GM12872 (cell line): ENCODE data around the gene NDUFA8.

Experiments used
- TF ChIP-seq, protein P1 (sequence below): IDR thresholded peaks from 3 replicates; pipeline ENCODE4 v1.5.1; 2011; ENCODE audit warnings: low read depth, mild to moderate bottlenecking, low read length, moderate library complexity; ENCODE audit not compliant: insufficient read depth

The NDUFA8 gene

DNA sequence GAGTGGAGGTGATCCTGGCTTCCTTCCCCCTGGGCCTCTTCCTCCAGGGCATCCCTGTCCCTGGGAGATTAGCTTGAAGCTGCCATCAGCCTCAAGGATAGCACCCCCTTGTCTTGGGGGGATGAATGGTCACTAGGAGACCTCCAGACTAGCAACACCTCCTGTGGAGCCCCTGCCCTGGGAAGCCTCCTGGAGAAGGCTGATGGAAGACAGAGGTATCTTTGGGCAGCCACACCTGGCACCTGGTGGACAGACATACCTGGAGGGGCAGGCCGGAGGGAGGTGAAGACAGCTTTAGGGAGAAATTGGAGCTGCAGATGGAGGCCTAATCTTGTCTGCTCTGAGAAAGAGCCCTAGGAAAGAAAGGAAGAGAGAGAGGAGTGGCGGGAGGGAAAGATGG is 57.4 kb downstream of the NDUFA8 start:
- TF ChIP-seq, protein P1, sequence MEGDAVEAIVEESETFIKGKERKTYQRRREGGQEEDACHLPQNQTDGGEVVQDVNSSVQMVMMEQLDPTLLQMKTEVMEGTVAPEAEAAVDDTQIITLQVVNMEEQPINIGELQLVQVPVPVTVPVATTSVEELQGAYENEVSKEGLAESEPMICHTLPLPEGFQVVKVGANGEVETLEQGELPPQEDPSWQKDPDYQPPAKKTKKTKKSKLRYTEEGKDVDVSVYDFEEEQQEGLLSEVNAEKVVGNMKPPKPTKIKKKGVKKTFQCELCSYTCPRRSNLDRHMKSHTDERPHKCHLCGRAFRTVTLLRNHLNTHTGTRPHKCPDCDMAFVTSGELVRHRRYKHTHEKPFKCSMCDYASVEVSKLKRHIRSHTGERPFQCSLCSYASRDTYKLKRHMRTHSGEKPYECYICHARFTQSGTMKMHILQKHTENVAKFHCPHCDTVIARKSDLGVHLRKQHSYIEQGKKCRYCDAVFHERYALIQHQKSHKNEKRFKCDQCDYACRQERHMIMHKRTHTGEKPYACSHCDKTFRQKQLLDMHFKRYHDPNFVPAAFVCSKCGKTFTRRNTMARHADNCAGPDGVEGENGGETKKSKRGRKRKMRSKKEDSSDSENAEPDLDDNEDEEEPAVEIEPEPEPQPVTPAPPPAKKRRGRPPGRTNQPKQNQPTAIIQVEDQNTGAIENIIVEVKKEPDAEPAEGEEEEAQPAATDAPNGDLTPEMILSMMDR, result no peak

DNA sequence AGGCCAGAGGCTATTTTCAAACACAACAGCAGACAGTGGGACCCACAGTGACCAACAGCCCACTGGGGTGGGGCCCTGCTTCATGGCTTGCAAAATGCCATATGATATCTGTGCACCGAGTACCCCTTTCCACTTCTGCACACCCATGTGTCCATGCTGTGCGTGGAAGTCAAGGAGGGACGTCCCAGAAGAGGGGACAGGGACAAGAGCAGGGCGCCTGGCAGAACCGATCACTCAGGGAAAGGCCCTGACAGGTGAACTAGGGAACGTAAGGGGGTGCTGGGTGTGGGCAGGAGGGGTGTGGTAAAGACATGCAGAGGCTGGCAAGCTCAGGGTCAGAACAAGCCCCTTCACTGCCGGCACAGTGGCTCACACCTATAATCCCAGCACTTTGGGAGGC is 58.8 kb downstream of the NDUFA8 start:
- TF ChIP-seq, protein P1, result no peak

DNA sequence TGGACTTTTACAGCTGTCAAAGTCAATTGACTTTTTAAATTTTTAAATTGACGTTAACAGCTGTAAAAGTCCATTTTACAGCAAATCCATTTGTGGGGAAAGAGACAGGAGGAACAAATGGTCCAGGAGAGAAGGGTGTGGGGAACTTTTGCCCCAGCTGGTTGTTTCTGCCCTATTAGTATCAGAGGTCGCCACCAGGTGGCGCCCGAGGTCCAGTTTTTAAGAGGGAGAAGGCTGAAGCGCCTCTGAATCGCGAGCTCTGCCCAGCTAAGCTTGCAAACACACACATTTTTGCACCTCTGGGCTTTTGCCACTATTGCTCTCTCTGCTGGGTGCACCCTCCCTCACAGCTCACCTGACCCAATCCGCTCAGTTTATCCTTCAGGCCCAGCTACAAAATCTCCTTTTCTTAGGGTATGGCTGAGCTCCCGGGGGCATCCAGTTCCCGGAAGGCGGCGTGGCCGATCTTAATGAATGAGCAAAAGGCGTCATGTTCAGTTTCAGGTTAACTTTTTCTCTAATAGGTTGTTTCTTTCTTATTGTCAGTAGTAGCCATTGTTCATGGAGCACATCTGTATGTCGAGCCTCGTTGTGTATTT is 60.2 kb downstream of the NDUFA8 start:
- TF ChIP-seq, protein P1, result peak; percentile 83

DNA sequence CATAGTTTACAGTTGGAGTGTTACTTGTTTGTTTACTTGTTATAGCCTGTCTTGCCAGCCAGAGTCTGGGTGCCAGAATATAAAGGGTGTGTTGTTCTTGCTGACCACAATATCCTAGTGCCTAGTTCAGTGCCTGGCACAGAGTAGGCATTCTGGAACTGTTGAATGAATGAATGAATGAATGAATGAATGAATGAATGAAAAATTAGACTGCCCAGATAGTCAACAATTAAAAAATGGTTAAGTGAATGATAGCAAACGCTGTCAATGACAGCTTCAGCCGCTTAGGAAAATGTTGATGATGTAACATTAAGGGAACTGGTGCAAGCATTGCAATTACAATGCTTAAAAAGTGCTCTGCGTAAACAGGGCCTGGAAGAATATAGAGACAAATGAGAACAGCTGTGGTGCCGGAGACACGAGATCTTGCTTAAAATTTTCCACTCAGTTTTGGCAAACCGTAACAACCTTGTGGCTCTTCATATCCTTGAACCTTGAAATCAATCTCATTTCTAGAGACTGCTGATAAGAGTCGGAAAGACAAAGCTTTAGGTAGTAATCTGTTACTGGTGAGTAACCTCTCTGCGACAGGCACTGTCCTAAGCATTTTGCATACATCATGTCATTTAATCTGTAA is 61.8 kb downstream of the NDUFA8 start:
- TF ChIP-seq, protein P1, result no peak

DNA sequence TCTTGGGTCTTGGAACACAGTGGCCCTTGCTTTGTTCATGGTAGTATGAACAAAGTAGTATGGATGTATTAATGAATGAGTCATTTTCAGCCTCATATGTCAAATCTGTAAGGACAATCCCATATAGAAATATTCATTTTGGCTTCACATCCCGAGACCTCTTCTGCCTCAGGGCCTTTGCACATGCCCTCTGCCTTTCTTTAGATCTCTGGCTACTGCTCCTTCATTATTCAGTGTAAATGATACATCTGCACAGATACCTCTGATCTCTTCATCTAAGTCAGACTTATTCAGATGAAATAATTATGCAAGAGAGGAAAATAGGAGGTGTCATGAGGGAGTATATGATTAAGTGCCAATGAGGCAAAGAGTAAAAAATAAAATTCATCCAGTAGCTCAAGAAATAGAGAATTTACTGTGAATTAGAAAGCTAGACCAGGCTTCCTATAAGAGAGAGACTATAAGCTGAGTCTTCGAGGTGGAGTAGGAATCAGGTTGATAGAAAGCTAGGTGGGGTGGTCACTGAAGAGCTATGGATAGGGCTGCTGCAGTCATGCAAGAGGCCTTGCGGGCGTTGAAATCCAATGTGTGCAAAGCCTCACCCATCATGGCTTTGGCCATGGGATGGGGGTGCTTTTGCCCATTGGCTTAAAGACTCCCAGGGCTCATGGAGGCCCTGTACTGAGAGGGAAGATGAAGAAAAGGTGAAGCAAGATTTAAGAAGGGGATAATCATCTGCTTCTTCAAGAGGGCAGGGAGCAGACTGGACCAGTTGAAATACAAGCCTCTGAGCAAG is 62.8 kb downstream of the NDUFA8 start:
- TF ChIP-seq, protein P1, result no peak

DNA sequence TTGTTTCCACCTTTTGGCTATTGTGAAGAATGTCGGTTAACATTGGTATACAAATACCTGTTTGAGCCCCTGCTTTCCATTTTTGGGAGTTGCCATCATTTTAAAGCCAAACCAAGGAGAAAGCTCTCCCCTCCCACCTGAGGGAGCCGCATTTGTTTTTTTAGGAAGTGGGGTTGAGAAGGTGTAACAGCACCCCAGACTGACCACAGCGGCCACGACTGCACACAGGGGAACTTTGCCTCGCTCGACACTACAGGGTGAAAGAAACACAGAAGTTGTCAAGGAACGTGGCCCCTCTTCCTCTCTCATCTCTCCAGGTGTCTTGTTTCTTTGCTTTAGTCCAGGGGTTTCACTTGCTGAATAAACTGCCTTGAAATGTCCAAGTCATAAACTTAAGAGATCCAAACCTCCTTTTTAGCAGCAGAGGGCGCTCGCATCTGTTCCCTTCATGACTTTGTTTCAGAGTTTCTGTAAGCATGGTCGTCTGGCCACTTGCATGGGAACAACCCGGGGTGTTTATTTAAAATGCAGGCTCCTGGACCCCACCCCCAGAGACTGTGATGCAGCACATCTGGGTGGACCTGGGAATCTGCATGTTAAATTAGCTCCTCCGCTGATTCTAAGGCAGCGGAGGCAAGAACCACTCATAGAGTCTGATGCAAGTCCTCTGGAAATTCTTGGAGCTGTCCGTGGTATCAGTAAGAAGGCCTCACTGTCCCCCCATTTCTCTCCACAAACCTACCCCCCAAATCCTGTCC is 64.4 kb downstream of the NDUFA8 start:
- TF ChIP-seq, protein P1, result peak; percentile 79
